GM21526 (cell line): ENCODE data around the gene BTRC.

Experiments used
- ATAC-seq: cut with Tn5 transposase; IDR thresholded peaks from one replicate; pipeline ENCODE4 v1.9.1; 2021; ENCODE audit warnings: moderate library complexity; ENCODE audit not compliant: unreplicated experiment, low FRiP score

The BTRC gene

DNA sequence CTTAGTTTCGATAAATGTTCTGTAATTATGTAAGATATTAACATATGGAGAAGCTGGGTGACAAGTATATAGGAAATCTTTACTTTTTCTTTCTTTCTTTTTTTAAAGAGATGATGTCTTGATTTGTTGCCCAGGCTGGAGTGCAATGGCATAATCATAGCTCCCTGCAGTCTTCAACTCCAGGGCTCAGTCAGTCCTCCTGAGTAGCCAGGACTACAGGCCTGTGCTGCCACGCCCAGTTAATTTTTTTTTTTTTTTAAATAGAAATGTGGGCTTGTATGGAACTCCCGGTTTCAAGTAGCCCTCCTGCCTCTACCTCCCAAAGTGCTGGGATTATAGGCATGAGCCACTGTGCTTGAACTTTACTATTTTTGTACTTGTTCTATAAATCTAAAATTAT lies 122.4 kb downstream of the BTRC start:
- no peak for ATAC-seq

DNA sequence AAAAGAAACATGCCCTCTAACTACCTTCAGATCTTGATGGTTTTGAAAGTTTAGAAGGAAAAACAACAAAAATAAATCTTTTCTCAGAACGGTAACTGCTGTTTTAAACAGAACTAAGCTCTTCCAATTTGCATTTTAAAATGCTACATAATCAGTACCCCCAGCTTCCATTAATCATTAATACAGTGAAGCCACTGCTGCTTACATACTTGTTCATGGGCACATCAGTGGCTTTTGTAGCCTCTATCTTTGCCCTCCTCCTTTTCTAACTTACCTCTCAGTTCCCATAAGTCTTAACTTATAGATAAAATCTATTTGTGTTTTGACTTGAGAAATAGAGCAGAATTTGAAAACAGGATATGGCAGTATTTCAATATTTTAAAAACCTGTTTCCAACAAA lies 125.0 kb downstream of the BTRC start:
- no peak for ATAC-seq

DNA sequence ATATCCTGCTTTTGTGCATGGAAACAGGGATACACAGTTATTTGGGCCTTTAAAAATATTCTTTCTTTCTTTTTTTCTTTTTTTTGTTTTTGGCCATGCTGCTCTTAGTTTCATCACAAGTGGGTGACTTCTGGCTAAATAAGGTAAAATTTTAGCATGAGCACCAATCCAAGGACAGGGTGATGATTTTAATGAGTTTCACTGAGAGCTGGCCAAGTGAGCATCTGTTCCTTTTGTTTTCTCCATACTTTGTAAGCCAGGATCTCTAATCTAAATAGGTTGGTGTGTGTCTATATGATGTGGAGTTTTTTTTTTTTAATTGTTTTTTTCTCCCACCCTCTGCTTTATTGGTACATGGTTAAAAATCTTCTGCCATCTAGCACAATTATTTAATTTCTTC lies 127.3 kb downstream of the BTRC start:
- no peak for ATAC-seq

DNA sequence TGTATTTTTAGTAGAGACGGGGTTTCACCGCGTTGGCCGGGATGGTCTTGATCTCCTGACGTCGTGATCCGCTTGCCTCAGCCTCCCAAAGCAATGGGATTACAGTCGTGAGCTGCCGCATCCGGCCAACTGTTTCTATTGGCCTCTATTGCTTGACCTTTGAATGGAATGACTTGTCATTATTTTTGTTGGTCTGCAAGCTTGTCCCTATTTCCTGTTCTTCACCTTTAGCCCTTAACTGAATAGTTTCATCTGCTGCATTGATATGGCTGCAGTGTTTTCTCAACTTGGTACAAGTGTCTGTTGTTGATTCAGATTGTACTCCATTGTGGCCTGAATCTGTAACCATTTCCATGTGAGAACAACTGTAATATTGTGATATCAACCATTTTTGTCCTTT lies 128.6 kb downstream of the BTRC start:
- no peak for ATAC-seq

DNA sequence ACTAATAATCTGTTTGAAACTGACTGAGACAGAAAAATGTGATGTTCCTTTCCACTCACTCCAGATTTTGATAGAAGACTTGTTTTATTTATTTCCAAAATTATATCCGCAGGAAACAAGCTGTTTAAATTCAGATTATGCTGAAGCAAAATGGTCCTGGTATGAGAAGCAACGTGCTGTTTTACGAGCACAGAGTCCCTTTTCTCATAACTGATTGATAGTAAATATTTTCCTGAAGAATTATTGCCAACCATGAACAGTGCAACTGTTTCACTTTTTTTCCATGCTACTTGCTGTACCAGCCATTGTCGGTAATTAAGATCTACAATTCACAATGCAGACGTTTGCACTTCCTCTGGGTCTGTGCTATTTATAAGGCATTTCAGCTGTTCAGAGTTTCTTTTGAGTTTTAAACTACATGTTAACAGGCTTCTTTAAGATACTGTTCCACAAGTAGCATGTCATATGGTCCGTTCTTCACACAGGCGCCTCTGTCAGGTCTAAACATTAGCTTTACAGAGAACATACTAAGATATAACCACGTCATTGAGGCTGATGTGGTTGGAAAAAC lies 130.3 kb downstream of the BTRC start:
- no peak for ATAC-seq

DNA sequence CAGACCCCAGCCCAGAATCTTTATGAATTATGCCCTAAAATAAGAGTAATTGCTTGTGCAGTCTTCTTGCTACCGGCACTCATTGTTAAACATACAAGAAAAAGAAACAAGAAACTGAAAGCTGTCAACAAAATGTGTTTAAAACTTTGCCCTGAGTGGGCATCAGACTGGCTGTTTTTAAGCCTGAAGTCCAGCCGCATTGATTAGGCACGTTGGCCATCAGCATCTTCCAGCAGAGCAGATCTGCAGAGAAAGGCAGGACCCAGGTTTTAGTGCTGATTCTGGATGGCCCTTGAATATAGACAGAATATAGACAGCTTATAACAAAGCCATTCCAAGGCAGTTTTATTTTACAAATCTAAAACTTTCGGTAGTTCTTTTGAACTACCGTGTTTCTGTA lies 131.2 kb downstream of the BTRC start:
- ATAC-seq, result no peak

DNA sequence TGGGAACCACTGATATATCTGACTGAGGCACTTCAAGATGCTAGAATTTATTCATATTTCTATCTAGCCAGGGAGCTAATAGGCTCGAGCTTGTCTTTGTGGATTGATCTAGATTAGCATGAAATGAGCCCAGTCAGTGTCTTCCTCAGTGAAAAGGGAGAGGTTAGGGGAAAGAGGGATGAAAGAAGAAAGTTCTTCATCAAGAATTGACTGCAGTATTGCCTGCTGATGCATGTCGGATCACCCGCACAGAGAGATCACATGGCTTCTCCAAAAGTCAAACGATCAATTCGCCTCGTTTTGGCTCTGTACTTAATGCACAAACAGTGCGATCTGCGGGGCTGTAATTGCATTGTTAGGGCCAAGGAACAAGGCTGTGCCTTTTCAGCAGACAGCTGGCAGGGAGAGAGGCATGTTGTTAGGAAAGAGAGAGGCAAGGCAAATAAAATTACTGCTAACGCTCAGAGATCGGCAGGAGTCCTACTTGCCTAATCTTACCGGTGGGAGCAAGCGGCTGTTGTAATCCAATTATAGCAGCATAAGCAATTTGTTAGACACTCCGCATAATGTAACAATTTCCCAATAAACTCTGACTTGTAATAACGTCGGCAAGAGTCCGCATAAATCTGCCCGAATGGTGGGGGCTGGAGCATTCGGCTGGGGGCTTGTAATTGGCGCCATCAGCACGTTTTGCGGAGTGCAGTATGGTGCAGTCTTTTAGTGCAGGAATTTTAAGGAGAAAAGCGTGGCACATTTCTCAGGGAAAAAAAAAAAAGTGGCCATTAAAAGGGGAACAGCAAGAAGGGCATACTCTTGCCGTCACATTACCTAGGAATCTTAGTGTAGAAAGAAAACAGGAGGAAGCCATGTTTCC lies 132.0 kb downstream of the BTRC start:
- ATAC-seq, result no peak

DNA sequence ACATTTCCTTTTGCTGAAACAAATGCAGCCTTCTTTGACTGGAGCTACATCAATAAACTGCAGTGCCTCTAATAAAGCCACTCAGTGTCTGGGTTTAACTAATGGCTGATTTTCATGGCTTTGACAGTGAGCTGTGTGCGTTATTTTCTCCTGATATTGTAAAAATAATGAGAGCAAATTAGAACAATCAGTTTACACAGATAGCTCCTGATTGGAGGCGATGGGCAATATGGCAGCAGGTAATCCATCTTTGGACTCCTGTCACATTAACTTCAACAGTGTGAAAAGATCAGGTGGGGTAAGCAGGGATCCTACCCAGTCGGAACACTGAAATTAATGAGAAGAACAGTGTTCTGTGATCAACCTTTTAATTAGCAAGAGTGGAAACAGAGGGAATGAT lies 133.4 kb downstream of the BTRC start:
- no peak for ATAC-seq

DNA sequence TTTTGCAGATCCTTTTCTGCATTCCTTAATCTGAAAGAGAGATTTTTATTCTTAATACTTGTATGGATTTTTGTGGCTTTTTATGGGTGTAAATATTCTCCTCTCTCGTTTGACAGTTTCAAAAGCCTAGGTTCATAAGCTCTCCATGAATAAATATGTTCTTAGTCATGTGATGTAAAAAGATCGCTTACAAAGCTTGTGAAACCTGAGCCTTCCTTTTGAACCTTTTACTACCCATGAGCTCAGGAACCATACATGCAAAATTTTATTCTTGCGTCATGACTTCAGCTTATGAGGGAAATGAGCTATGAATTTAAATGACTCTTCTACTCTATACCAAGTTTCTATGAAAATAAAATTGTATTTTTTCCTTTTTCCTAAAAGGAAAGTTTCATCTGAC lies 135.4 kb downstream of the BTRC start:
- ATAC-seq, result no peak

DNA sequence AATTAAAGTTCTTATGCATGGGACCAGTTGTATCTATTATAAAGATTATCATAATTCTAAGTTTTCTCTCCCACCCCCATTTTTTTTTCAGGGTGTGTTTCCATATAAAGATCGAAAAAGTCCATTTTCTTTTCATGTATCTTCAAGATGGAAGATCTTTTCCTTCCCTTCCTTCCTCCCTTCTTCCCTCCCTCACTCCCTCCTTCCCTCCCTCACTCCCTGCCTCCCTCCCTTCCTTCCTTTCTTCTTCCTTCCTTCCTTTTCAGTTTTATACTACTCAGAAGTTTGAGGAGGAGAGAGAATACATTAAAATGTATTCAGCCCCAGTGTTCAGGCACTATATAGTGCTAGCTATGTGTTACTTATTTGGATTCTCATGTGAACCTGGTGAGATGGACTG lies 136.1 kb downstream of the BTRC start:
- ATAC-seq, result no peak

DNA sequence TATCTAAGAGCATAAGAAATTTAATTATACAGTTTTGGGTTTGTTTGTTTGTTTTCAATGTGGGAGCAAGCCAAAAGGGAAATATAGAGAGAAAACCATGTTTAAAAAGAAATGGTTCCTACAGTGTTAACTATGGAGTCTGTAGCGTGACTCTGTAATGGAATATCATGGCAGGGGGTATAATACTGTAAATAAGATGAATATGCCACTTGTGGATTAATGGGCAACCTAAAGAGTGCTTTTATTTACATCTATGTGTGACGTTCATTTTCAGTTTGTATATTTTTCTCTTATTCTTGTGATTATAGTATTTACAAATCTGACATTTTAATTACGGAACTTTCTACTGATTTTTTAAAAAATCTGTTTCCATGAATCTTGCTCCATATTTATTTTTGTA lies 138.2 kb downstream of the BTRC start:
- no peak for ATAC-seq

DNA sequence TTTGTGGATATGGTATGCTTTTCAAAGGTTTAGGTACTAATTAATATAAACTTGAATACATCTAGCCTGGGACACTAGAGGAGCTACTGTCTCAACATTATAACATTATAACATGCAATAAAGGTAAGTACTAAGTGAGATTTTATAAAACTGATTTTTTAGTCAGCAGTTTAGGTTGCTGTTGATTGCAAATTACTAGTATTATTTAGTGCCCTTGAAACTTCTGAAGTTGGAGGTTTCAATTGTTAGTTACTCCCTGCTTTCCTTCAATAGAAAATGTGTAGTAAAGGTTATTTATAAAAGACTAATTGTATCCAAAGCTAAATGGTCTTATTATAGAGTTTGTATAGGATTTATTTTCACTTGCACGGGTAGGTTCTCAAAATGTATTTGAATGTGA lies 138.8 kb downstream of the BTRC start:
- ATAC-seq, result no peak

DNA sequence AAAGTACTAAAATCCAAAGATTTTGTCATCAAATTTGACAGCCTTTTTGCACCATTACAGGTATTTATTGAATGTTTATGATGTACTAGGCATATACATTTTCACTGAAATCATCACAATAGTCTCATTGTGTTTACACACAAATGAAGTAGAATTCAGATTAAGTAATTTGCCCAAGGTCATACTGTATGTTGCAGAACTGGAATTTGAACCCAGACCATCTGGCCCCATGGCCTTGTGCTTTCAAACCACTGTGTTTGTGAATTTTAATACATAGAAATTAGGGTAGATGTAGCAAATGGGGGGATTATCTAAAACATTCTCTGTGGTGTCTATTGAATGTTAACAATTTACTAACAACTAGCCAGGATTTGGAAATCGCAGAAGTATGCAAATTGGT lies 139.3 kb downstream of the BTRC start:
- ATAC-seq, result no peak

DNA sequence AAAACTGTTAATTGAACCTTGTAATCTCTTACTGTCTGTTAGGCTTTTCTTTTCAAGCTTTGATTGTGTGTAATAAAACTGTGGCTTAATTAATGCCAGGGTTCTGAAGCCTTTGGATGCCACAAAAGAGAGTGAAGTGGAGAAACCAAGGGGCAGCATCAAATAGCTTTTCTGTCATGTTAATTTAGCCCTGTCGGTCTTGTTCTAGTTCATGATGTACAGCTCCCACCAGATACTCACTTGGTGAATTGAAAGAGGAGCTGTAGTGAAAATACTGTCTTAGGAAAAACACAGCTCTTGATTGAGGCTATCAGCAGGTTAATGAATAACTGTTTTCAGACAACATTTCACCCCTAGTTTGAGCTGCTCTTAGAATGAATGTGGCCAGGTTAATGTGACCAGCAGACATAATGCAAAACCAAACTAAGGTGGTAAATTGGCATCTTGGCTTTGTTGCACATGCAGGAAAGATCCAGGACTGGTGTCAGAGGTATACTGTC lies 139.9 kb downstream of the BTRC start:
- ATAC-seq, result no peak

DNA sequence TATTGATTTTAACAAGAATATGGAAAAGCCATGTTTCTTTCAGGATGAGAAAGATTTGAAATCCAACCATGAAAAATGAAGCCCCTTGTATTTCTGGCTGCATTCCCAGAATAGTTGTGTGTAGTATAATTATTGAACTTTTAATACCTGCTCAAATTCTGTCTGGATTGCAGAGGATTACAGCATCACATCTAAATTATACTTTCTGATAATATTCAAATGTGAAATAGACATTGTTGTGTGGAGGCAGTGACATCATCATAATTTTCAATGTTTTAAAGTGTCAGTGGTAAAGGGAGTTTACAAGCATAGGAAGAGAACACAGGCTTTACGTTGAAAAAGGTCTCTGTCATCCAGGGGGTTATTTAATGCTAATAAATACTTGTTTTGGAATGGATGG lies 140.7 kb downstream of the BTRC start:
- no peak for ATAC-seq

DNA sequence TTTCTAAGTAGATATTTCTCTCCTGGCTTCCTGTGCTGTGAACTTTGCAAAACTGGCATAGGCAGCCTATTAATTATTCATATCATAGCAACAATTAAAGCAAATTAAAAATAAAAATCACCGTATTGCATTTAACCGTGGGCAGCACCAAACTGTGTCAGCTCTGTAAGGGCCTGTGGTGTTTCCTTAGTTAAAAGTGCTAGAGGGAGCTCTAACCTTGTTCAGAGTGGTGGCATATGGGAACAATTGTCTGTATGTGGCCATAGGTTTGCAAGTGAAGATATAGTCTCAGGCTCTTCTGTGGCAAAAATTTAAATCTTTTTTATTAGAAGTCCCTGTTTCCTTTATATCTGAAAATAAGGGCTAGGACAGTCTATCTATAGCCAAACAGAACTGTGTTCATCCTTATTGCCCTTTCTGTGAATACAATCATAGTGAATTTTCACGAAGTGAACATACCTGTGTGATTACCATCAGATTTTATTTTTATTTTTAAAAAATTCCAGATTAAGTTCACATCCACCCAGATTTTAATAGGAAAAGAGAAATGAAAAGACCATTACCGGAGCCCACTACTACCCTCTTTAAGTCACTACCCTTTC lies 141.5 kb downstream of the BTRC start:
- no peak for ATAC-seq

DNA sequence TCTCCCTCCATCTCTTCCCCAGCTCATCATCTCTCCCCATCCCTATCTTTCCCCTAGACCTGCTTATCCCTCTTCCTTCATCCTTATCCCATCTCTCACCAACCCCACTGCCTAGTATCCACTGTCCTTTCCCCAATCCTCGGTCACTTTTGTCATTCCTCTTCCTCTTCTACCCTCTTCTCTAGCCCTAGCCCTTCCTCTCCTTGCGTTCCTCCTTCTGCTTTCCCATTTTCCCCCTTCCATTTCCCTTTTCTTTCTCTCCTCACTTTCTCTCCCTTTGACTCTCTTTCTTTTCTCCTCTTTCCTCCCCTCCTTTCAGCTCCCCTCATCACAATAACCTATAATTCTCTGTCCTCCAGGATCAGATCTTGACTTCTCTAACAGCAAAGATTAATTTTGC lies 150.5 kb downstream of the BTRC start:
- ATAC-seq, result no peak

DNA sequence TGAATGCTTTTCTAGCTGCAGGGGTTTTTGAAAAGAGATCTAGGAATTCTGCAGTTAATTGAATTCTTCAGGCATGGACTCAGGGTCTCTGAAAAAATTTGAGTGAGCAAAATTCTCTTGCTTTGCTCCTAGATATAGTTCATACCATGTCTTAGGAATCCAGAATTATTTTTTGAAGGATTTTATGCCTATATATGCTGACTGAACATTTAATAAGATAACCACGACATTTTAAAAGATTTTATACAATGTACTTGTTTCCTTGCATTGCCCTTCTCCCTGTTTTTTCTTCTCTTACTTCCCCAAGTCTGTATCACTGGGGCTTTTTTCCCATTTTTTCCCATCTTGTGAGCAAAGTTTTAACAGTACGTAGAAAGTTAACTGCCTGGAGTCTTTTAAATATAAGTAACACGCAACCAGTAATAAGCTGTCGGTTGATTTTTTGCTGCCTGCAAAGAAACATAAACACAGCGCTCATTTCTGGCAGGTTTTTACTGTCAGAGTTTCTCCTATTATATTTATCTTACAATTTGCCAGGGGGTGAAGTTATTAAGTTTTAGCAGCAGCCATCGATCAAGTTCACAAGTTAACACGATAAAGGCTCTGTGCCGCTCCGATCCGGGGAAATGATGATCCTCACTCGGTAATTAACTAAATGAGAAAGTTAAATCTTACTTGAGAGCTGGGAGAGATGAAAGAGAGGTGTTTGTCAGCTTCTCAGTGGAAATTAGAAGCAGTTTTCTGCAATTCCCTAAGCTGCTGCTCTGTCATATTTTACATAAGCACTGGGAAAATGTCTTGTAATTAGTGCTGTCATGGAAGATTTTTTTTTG lies 153.1 kb downstream of the BTRC start:
- ATAC-seq, result no peak

DNA sequence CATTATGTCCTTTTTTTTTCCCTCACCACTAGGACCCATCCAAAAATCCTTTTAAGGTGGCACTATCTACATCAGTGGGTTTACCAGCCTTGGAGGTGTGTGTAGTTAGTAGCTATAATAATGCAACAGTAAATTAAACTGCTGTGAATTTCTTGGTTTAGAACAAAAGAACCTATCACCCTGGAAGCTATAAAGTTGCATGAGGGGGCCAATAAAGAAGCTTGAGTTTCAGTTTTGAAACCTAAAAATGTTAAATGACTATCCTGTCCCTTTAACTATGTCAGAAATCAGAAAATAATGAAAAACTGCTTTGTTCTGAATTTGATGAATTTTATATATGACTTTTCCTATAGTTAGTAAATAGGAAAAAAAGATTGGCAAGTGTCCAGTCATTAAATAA lies 153.9 kb downstream of the BTRC start:
- no peak for ATAC-seq

DNA sequence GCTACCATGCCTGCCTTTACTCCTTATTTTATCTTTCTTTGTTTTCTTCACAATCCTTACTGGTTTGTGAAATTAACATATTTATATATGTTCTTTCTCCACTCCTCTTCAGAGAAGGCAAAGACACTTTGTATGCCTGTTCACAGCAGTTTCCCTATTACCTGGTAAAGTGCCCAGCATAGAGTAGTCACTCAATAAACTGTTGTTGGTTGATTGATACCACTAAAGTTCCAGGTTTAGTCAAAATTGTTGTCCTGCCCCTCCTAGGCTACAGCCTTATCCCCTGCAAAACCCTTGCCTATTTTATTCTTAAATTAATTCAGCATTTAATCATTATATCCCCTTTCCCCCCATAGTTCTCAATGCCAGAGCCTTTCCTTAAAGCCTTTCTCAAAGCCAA lies 158.0 kb downstream of the BTRC start:
- no peak for ATAC-seq

DNA sequence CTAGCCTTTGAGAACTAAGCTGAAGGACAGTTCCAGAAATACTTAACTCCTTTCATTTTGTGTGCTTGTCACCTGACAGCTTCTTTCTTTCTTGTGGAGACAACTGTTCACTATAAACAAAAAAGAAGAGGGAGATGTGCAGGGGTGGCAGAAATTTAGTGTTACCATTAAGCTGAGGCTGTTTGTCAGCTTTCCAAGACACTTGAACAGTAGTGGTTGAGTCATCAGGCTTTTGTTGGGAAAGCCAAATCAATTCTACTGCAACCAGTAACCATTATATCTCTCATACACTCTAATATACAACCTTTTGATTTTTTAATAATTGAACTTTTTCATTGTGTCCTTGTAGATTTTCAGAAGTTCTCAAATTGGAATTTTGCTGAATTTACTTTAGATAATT lies 158.8 kb downstream of the BTRC start:
- ATAC-seq, result no peak
